Nephron (organoid): ENCODE results near the gene TEF.
A peak's percentile ranks its signal among the peaks of the same experiment; 100 is the strongest.

Source experiments
- H3K27ac Mint-ChIP-seq, 3 experiments: 2 replicates each; pipeline ENCODE4 v1.8.0; 2020; ENCODE audit warnings: mixed read lengths in 3 of 3, mild to moderate bottlenecking in 2 of 3, moderate library complexity in 1 of 3
- H3K27me3 Mint-ChIP-seq: 2 replicates; pipeline ENCODE4 v1.8.0; 2021; ENCODE audit warnings: low read depth, mild to moderate bottlenecking, moderate library complexity, mixed read lengths
- H3K36me3 Mint-ChIP-seq: 2 replicates; pipeline ENCODE4 v1.8.0; 2020; ENCODE audit warnings: low read depth, mixed read lengths
- H3K4me1 Mint-ChIP-seq: 2 replicates; pipeline ENCODE4 v1.8.0; 2020; ENCODE audit warnings: mixed read lengths
- H3K4me3 Mint-ChIP-seq, 3 experiments: 2 replicates each; pipeline ENCODE4 v1.8.0; 2020; ENCODE audit warnings: mild to moderate bottlenecking in 3 of 3, mixed read lengths in 3 of 3, moderate library complexity in 2 of 3
- H3K9me3 Mint-ChIP-seq: 2 replicates; pipeline ENCODE4 v1.8.0; 2020; ENCODE audit warnings: mixed read lengths
- TF ChIP-seq, protein P1 (sequence below), 3 experiments: fragments of 200-600 bp; sonication (generic); IDR thresholded peaks; one replicate each; pipeline ENCODE4 v1.5.0; 2021; ENCODE audit warnings: antibody characterized with exemption in 3 of 3; ENCODE audit not compliant: unreplicated experiment in 3 of 3

Gene TEF

DNA sequence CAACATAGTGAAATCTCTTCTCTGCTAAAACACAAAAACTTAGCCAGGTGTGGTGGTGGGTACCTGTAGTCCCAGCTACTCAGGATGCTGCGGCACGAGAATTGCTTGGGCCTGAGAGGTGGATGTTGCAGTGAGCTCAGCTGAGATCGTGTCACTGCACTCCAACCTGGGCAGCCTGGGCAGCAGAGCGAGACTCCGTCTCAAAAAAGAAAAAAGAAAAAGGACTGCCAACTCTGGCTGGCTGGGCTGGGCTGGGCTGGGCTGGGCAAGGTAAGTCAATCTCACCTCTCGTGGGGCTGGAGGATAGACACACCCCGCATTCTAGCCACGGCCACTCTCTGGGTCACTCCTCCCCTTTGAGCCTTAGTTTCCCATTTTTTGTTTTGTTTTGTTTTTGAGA lies 26.9 kb downstream of the TEF start:
- Mint-ChIP-seq H3K36me3 (no peaks in the 10 kb centered on the region), H3K27me3 (peaks cover 1% of the 10 kb centered on the region), H3K27ac (no peak overlapping the region), H3K9me3 (no peaks in the 10 kb centered on the region), H3K4me3 (no peak overlapping the region), H3K4me1 (peaks cover 8% of the 10 kb centered on the region)
- TF ChIP-seq, protein P1, sequence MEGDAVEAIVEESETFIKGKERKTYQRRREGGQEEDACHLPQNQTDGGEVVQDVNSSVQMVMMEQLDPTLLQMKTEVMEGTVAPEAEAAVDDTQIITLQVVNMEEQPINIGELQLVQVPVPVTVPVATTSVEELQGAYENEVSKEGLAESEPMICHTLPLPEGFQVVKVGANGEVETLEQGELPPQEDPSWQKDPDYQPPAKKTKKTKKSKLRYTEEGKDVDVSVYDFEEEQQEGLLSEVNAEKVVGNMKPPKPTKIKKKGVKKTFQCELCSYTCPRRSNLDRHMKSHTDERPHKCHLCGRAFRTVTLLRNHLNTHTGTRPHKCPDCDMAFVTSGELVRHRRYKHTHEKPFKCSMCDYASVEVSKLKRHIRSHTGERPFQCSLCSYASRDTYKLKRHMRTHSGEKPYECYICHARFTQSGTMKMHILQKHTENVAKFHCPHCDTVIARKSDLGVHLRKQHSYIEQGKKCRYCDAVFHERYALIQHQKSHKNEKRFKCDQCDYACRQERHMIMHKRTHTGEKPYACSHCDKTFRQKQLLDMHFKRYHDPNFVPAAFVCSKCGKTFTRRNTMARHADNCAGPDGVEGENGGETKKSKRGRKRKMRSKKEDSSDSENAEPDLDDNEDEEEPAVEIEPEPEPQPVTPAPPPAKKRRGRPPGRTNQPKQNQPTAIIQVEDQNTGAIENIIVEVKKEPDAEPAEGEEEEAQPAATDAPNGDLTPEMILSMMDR (IDR thresholded peaks at IDR 0.05; ENCODE audit: unreplicated experiment in 3 of 3) = no peak

DNA sequence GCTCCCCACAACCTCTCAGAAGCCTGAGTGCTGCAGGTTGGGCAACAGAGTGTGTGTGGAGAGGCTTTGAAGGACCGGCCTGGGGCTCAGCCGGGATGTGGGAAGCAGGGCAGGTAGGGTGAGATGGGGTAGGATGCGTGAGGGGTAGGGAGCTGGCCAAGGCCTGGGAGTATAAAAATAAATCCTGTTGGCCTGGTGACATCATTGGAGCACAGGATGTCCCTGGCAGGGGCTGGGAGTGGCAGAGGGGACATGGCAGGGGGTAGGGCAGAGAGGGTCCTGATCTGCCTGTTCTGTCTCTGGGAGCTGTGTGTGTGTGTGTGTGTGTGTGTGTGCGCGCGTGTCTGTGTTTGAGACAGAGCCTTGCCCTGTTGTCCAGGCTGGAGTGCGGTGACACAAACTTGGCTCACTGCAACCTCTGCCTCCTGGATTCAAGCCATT lies 28.6 kb downstream of the TEF start:
- Mint-ChIP-seq H3K27me3 (no peaks in the 10 kb centered on the region), H3K9me3 (no peaks in the 10 kb centered on the region), H3K36me3 (no peaks in the 10 kb centered on the region), H3K27ac (peak overlapping the region in 2 of 3 experiments; percentile 8 to 38), H3K4me1 (peaks cover 14% of the 10 kb centered on the region), H3K4me3 (peak overlapping the region in 2 of 3 experiments; percentile 44 to 53)
- TF ChIP-seq, protein P1 (IDR thresholded peaks at IDR 0.05; ENCODE audit: unreplicated experiment in 3 of 3) = no peak

DNA sequence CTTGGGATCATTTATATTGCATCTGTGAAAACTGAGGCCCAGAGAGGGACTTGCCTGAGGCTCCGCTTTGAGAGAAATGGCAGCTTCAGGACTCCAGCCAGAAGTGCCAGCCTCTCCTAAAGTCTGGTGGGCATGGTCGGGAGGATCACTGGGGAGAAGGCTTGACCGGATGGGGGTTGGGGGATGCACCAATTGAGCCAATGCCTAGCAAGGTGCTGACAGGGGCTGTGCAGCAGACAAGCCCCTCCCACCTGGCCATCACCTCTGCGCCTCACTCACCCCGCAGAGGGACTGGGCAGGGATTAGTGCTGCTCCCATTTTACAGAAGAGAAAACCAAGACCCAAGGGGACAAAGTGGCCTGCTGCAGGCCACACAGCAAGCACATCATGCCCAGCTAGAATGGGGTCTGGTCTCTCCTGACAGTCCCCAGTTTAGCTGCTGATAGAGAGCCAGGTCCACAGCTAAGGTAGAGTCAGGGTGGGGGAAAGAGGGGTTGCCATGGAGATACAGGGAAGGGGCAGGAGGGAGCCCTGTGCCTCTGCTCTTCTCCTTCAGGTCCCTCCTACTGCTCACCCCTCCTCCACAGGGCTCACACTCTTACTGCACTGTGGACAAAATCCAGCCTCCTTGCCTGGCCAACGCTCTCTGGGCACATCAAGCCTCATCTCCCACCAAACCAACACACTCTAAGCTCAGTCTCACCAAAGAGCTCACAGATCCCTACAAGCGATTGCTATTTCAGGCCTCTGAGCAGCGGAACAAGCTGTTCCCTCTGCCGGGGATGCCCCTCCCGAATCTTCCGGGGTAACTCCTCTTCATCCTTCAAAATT lies 29.5 kb downstream of the TEF start:
- Mint-ChIP-seq H3K27ac (peak overlapping the region; percentile 52 to 62 (median 54)), H3K4me1 (peaks cover 14% of the 10 kb centered on the region)

DNA sequence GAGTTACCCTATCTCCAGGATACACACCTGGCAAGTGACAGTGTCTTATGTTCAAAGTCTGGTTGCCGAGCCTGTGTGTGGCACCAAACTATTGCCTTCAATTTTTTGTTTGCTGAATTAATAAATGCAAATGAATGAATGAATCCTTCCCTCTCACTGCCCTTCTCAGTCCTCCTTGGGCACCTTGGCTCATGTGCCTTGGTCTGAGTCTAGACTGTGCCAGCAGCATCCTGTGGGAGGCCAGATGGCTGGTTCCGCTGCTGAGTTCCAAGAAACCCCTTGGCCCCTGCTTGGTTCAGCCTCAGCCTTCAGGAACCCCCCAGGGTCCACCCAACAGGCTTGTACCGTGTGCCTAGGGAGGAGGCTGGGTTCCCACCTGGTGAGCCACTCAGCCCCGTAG lies 33.8 kb downstream of the TEF start:
- no peaks in the 10 kb centered on the region for H3K27me3 Mint-ChIP-seq
- TF ChIP-seq, protein P1 (IDR thresholded peaks at IDR 0.05; ENCODE audit: unreplicated experiment in 3 of 3) = no peak
- H3K4me3 Mint-ChIP-seq = peak overlapping the region; percentile 63 to 96 (median 73)
- H3K4me1 Mint-ChIP-seq = peaks cover 14% of the 10 kb centered on the region
- no peaks in the 10 kb centered on the region for H3K36me3 Mint-ChIP-seq
- peak overlapping the region in 1 of 3 experiments; percentile 48 for H3K27ac Mint-ChIP-seq
- H3K9me3 Mint-ChIP-seq = no peaks in the 10 kb centered on the region

More for the DNA sequence above, 29.5 kb downstream of the TEF start:
- H3K4me3 Mint-ChIP-seq = peak overlapping the region; percentile 44 to 74 (median 66)
- H3K9me3 Mint-ChIP-seq = no peaks in the 10 kb centered on the region
- TF ChIP-seq, protein P1 (IDR thresholded peaks at IDR 0.05; ENCODE audit: unreplicated experiment in 3 of 3) = no peak
- no peaks in the 10 kb centered on the region for H3K36me3 Mint-ChIP-seq
- H3K27me3 Mint-ChIP-seq = no peaks in the 10 kb centered on the region

- no peak overlapping the region for H3K4me3 Mint-ChIP-seq
- TF ChIP-seq, protein P1 (IDR thresholded peaks at IDR 0.05; ENCODE audit: unreplicated experiment in 3 of 3) = no peak
- H3K27ac Mint-ChIP-seq = no peak overlapping the region
- H3K27me3 Mint-ChIP-seq = no peaks in the 10 kb centered on the region
- no peaks in the 10 kb centered on the region for H3K36me3 Mint-ChIP-seq
- no peaks in the 10 kb centered on the region for H3K9me3 Mint-ChIP-seq
- peaks cover 8% of the 10 kb centered on the region for H3K4me1 Mint-ChIP-seq
Observed at GRCh38 chr22:41417622-41418390, 36.1 kb downstream of the TEF start.
